Mesothelial cell of epicardium (in vitro differentiated cells): Measurements from ENCODE around the gene BCAS1. TPM values are rescaled to one million over a fixed set of nuclear protein-coding genes. Genes with fewer than 3 reads are reported as not detected.
A peak's percentile ranks its signal among the peaks of the same experiment; 100 is the strongest.

Source experiments
- DNase-seq, 2 experiments: peaks; one replicate each; pipeline ENCODE4 v3.0.0; 2021; ENCODE audit warnings: low spot score in 2 of 2; ENCODE audit not compliant: unreplicated experiment in 2 of 2
- H3K27ac Mint-ChIP-seq: 2 replicates; pipeline ENCODE4 v1.8.0; 2021; ENCODE audit warnings: mixed read lengths
- H3K27me3 Mint-ChIP-seq: 2 replicates; pipeline ENCODE4 v1.8.0; 2021; ENCODE audit warnings: low read depth, mixed read lengths
- H3K36me3 Mint-ChIP-seq: 2 replicates; pipeline ENCODE4 v1.8.0; 2021; ENCODE audit warnings: mixed read lengths
- H3K4me1 Mint-ChIP-seq: 2 replicates; pipeline ENCODE4 v1.8.0; 2021; ENCODE audit warnings: mixed read lengths
- H3K4me3 Mint-ChIP-seq: 2 replicates; pipeline ENCODE4 v1.8.0; 2021; ENCODE audit warnings: mild to moderate bottlenecking, moderate library complexity, mixed read lengths
- H3K9me3 Mint-ChIP-seq: 2 replicates; pipeline ENCODE4 v1.8.0; 2021; ENCODE audit warnings: mixed read lengths
- total RNA-seq: library from RNA; stranded (reverse); gene quantifications from 3 replicates; pipeline ENCODE4 v1.2.1, GENCODE V29; 2021
- TF ChIP-seq, protein P1 (sequence below): fragments of 200-600 bp; sonication (generic); IDR thresholded peaks from one replicate; pipeline ENCODE4 v1.5.0; 2021; ENCODE audit warnings: antibody characterized with exemption; ENCODE audit not compliant: unreplicated experiment

BCAS1 gene
- total RNA-seq, 1 donor from 2014 or later = 0.20 TPM

DNA sequence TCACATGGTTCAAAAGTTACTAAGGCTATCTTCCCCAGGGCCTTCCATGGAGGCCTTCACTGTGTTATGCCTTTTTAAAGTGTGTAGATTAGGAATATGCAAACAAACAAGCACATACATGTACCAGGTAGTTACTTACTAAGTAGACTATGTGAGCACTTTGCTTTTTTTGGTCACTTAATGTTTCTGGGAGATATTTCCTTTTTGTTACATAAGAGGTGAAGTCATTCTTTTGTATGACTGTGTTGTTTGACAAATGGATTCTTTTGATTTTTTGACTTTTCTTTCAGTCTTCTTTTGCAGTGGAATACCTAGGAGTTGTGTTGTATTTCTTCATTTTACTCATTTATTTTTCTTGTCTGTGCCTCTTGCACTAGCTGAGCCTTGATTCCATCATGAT lies 39.6 kb upstream of the BCAS1 start:
- H3K27me3 Mint-ChIP-seq = no peaks in the 10 kb centered on the region
- no peak overlapping the region for H3K4me3 Mint-ChIP-seq
- TF ChIP-seq, protein P1, sequence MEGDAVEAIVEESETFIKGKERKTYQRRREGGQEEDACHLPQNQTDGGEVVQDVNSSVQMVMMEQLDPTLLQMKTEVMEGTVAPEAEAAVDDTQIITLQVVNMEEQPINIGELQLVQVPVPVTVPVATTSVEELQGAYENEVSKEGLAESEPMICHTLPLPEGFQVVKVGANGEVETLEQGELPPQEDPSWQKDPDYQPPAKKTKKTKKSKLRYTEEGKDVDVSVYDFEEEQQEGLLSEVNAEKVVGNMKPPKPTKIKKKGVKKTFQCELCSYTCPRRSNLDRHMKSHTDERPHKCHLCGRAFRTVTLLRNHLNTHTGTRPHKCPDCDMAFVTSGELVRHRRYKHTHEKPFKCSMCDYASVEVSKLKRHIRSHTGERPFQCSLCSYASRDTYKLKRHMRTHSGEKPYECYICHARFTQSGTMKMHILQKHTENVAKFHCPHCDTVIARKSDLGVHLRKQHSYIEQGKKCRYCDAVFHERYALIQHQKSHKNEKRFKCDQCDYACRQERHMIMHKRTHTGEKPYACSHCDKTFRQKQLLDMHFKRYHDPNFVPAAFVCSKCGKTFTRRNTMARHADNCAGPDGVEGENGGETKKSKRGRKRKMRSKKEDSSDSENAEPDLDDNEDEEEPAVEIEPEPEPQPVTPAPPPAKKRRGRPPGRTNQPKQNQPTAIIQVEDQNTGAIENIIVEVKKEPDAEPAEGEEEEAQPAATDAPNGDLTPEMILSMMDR = no peak
- no peak for DNase-seq
- peaks cover 5% of the 10 kb centered on the region for H3K9me3 Mint-ChIP-seq
- no peaks in the 10 kb centered on the region for H3K36me3 Mint-ChIP-seq
- H3K4me1 Mint-ChIP-seq = peaks cover 20% of the 10 kb centered on the region
- peak overlapping the region; percentile 20 for H3K27ac Mint-ChIP-seq

DNA sequence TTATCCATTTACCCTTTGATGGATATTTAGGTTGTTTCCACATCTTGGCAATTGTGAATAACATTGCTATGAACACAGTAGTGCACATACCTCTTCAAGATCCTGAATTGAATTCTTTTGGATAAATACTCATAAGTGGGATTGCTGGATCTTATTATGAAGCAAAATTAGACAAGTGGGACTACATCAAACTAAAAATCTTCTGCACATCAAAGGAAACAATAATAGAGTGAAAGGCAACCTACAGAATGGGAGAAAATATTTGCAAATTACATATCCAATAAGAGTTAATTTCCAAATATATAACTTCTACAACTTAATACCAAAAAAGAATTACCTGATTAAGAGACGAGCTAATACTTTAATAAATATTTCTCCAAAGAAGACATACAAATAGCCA lies 38.4 kb upstream of the BCAS1 start:
- peaks cover 22% of the 10 kb centered on the region for H3K4me1 Mint-ChIP-seq
- peaks cover 5% of the 10 kb centered on the region for H3K9me3 Mint-ChIP-seq
- no peaks in the 10 kb centered on the region for H3K27me3 Mint-ChIP-seq
- no peak overlapping the region for H3K4me3 Mint-ChIP-seq
- H3K36me3 Mint-ChIP-seq = no peaks in the 10 kb centered on the region
- TF ChIP-seq, protein P1 = no peak
- H3K27ac Mint-ChIP-seq = no peak overlapping the region
- DNase-seq = no peak

DNA sequence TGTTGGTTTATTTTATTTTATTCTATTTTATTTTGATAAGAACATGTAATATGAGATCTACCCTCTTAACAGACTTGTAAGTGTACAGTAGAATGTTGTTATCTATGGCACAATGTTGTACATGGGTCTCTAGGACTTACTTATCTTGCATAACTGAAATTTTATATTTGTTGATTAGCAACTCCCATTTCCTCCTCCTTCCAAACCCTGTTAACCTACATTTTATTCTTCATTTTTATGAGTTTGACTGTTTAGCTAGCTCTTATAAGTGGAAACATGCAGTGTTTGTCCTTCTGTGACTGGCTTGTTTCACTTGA lies 37.9 kb upstream of the BCAS1 start:
- no peaks in the 10 kb centered on the region for H3K27me3 Mint-ChIP-seq
- no peak for DNase-seq
- no peaks in the 10 kb centered on the region for H3K36me3 Mint-ChIP-seq
- H3K27ac Mint-ChIP-seq = no peak overlapping the region
- peaks cover 22% of the 10 kb centered on the region for H3K4me1 Mint-ChIP-seq
- no peak overlapping the region for H3K4me3 Mint-ChIP-seq
- TF ChIP-seq, protein P1 = no peak
- peaks cover 5% of the 10 kb centered on the region for H3K9me3 Mint-ChIP-seq

DNA sequence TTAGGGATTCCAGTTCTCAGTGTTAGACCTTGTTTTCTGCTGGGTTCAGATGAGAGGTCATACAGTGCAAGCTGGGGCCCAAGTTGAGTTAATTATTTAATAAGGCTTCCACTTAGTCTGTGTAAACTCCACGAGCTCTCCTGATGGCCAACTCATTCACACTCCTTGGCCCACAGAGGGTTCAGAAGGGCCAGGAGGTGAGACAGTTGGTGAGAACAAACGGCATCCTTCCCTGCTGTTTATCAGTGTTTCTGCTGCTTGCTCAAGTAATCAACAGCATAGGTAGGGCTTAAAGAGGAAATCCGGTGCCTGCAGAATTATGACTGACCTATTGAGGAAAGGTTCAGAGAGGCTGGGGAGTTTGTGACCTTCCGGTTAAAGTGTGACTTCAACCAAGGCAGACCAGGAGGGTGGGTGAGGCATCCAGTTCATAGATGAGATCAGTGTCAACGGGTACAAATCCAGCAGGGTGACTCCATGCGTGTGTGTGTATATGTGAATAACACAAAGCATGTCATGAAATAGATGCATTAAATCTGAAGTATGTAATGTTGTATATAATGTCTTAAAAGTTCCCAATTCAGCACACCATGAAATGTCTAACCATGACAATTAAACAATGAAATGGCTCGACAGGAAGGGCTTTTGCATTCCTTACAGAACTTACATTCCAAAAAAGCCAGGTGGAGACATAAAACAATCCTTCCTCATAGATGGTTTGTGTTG lies 37.4 kb upstream of the BCAS1 start:
- no peak overlapping the region for H3K27ac Mint-ChIP-seq
- TF ChIP-seq, protein P1 = no peak
- no peak for DNase-seq
- H3K9me3 Mint-ChIP-seq = peaks cover 5% of the 10 kb centered on the region
- no peak overlapping the region for H3K4me3 Mint-ChIP-seq
- no peaks in the 10 kb centered on the region for H3K27me3 Mint-ChIP-seq
- peaks cover 22% of the 10 kb centered on the region for H3K4me1 Mint-ChIP-seq
- no peaks in the 10 kb centered on the region for H3K36me3 Mint-ChIP-seq

DNA sequence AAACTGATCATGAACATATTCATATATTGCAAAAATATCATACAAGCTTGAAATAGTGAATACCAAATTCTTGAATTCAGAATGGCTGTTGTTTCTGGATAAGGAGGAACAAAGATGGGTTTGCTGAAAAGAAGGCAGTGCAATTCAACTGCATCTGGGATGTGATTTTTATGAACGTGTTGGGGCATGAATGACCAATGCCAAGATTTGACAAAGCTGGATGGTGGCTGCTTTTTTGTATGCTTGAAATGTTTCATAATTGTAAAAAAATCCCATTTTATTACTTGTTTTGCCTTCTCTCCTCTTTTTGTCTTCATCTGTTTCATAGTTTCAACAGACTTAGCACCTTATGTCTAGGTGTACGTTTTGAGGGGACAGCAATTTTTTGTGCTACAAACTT lies 36.8 kb upstream of the BCAS1 start:
- Mint-ChIP-seq H3K36me3 (no peaks in the 10 kb centered on the region), H3K27me3 (no peaks in the 10 kb centered on the region), H3K4me1 (peaks cover 22% of the 10 kb centered on the region), H3K27ac (no peak overlapping the region), H3K4me3 (no peak overlapping the region), H3K9me3 (peaks cover 5% of the 10 kb centered on the region)
- TF ChIP-seq, protein P1 = no peak
- DNase-seq = no peak

DNA sequence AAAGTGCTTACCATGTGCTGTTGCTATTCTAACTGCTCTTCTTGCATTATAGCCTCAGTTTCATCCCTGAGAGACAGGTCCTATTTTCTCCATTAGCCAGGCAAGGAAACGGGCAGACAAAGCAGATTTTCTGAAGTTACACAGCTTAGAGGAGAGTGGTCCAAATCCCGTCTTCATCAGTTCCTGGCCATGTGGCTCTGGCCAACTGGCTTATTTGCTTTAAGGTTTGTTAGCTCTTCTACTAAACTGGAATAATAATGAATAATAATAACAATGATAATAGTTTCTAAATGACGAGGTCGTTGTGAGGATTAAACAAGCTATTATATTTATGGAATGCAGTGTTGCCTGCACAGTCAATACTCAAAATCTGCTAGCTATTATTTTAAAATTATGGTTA lies 35.8 kb upstream of the BCAS1 start:
- Mint-ChIP-seq H3K27me3 (no peaks in the 10 kb centered on the region), H3K4me3 (no peak overlapping the region), H3K4me1 (peaks cover 22% of the 10 kb centered on the region), H3K9me3 (no peaks in the 10 kb centered on the region), H3K36me3 (no peaks in the 10 kb centered on the region), H3K27ac (no peak overlapping the region)
- TF ChIP-seq, protein P1 = no peak
- DNase-seq = no peak
